Fibroblast of skin of abdomen (primary cell): Measurements from ENCODE around the gene SERPINB1. TPM values are rescaled to one million over a fixed set of nuclear protein-coding genes. Genes with fewer than 3 reads are reported as not detected.
A peak's percentile ranks its signal among the peaks of the same experiment; 100 is the strongest.
"Not testable (repeated sequence)": the region's sequence is repeated elsewhere in the genome, so short reads cannot be mapped to it uniquely, and the experiment has no call there.

Experiments used
- DNase-seq: peaks from one replicate; pipeline ENCODE4 v3.0.0-alpha.2; 2013
- polyA plus RNA-seq, 2 experiments: library from polyadenylated mRNA; unstranded; fragments of 120-200 nt; gene quantifications; one replicate each; pipeline ENCODE4 v1.2.1, GENCODE V29; 2013; ENCODE audit not compliant: insufficient read length in 2 of 2

SERPINB1 gene
- 11.3 TPM for polyA plus RNA-seq (2013, experiment 1 of 2; ENCODE audit: insufficient read length)
- polyA plus RNA-seq (2013, experiment 2 of 2; ENCODE audit: insufficient read length), result 12.0 TPM

DNA sequence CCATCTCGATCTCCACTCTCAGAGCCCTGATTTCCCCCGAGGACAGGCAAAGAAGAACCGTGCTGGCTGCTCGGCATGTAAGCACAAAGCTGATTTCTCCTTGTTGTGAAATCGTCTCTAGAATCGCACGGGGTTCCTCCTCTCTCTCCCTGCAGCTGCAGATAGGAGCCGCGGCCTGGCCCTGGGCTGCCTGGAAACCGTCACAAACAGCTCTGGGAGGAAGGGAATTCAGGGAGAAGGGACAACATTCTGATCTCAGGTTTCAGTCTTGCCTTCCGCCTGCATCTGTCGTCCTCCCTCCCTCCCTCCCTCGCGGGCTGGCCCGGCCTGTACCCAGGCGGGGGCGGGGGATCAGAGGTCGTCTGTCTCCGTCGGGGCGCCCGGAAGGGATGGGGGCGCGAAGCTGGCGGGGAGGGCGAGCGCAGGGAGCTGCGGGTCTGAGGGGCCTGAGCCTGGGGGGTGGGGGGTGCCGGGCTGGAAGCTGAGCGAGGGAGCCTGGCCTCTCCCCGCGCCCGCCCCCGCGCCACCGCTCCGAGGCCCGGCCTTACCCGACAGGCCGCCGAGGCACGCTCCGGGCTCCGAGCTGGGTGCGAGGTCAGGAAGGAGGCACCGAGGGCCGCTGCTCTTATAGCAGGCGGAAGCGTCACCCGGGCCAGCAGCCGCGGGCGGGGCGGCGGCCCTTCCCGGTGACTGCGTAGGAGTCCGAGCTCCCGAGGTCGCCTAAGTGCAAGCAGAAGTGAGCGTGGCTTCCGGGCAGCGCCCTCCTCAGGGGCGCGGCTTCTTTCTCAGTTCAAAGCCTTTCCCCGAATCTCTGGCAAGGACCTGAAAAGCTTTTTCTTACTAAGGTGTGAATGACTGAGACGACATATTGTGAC is at the start of gene SERPINB1:
Gene SERPINB1, minus strand, starts transcription at position 600 of the 875 bp plus-strand sequence. CDS start 1,277 bp downstream, outside the sequence.
- DNase-seq, result peak; percentile 90

DNA sequence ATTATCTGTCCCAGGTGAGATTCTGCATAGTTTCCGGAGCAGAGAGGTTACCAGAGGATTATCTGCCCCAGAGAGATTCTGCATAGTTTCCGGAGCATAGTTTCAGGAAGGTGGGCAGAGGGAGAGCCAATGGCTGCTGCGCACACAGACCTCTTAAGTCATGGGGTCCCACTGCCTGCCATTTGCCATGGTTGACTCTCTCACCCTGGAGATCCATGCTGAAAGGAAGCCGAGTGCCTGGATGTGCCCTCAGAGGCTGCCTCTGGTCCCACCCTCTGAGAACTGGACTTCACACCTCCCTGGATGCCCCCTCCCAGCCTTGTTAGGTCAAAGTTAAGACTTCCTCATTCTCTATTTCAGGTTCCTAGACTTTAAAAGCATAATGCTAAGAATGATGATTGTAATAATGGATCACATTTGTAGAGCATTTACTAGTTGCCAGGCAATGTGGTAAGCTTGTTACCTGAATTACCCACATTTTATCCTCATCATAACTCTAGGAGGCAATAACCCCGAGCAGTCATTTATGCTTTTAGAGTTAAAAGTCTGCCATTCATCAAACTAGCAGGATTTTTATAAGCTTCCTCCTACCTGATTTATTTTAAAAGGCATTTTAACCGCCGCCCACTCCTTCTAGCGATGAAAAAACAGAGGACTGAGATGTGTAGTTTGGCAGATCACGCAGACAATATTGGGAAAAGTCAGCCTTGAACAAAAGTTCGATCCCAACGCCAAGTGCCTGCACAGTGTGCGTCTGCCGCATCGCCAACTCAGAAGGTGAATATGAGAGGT is 49.5 kb upstream of the SERPINB1 start:
- no peak for DNase-seq

DNA sequence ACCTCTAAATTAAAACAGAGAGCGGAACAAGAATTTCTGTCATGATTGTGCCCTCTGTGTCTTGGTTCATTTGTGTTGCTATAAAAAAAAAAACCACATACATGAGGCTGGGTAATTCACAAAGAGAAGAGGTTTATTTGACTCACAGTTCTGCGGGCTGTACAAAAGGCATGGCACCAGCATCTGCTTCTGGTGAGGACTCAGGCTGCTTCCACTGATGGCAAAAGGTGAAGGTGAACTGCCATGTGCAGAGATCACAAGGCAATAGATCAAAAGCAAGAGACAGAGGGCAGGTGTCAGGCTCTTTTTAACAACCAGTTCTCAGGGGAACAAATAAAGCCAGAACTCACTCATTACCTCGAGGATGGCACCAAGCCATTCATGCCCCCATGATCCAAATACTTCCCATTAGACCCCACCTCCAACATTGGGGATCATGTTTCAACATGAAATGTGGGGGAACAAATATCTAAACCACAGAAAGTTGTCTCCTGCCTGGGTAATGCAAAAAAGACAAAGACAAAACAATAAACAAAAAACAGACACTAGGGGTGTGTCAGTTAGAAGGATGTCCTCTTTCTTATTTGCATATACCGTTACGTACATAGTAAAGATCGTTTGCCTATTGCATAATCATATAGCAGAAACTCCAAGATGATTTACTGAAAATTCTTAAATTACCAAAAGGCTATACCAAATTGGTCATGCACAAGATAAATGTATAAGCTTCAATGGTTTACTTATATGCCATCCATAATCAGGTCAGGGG is 44.5 kb upstream of the SERPINB1 start:
- no peak for DNase-seq

DNA sequence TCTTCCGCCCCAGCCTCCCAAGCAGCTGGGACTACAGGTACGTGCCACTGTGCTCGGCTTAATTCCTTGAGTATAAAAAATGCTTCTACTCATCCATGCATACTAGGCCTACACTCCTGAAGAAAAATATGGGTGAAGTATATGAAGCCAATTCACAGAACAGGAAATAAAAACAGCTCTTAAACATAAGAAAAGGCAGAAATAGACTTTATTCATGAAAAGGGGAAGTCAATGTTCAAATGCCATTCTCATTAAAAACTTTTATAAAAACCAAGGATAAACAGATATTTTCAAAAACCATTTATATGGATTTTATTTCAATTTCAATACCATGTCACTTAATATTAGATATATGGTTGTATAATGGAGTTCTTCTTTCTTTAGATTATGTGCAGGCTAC is 43.1 kb upstream of the SERPINB1 start:
- no peak for DNase-seq

DNA sequence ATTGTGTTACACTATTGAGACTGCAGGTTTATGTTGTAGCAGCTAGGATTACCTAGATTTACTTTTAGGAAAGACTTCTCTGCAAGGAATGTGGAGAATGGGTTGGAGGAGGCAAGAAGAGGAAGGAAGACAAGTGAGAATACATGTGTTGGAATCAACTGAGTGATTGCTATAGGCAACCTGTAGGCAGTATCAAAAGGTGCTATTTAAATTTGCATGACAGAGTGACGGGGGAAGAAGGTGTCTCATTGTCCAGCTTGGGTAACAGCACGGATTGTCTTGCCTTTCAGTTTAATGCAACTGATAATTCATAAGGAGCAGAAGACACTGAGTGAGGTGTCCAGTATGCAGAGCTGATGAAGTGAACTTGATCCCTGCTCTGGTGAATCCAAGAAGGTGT is 42.0 kb upstream of the SERPINB1 start:
- no peak for DNase-seq

DNA sequence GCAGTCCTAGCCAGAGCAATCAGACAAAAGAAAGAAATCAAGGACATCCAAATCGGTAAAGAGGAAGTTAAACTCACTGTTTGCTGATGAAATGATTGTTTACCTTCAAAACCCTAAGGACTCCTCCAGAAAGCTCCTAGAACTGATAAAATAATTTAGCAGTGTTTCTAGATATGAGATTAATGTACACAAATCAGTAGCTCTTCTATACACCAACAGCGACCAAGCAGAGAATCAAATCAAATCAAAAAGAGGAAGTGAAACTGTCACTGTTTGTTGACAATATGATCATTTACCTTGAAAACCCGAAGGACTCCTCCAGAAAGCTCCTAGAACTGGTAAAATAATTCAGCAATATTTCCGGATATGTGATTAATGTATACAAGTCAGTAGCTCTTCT is 39.8 kb upstream of the SERPINB1 start:
- DNase-seq, result no peak

DNA sequence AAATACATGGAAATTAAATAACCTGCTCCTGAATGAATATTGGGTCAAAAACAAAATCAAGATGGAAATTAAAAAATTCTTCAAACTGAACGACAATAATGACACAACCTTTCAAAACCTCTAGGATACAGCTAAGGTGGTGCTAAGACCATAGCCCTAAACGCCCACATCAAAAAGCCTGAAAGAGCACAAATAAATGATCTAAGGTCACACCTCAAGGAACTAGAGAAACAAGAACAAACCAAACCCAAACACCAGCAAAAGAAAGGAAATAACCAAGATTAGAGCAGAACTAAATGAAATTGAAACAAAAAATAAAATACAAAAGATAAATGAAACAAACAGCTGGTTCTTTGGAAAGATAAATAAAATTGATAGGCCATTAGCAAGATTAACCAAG is 38.5 kb upstream of the SERPINB1 start:
- DNase-seq, result not testable (repeated sequence)

DNA sequence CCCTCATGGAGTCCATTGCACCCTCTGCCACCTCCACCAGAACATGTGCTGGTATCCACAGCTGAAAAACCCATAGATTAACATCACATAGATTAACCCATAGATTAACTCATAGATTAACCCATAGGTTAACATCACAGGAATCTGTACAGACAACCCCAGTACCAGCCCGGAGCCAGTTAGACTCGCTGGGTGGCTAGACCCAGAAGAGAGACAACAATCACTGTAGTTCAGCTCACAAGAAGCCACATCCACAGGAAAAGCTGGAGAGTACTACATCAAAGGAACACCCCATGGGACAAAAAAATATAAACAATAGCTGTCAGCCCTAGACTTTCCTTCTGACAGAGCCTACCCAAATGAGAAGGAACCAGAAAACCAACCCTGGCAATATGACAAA is 36.3 kb upstream of the SERPINB1 start:
- no peak for DNase-seq

DNA sequence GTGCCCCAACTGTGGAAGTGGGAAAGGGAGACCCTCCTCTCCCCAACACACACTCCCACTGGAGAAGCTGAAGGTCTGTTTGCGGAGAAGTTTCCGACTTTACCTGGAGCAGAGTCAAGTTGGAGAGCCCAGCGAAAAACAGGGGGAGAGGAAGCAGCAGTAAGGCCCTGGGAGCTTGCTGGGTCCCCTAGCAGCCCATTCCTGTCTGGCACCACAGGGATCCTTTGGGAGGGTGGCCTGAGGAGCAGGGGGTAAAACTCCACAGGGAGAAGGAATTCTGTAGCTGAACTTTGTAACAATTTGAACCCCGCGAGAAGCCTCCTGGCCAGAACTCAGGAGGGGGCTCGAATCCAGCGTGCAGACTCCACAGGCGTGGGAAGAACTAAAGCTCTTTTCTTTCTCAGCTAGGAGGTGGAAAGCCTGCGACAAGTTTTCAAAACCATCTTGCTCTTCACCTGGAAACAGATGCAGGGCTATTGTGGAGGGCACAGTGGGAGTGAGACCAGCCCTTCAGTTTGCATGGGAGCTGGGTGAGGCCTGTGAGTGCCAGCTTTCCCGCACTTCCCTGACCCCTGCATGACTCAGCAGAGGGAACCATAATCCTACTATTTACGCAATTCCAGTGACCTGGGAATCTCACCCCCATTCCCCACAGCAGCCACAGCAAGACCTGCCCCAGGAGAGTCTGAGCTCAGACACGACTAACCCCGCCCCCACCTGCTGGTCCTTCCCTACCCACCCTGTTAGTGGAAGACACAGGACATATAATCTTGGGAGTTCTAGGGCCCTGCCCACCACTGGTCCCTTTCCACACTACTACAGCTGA is 35.6 kb upstream of the SERPINB1 start:
- DNase-seq, result no peak

DNA sequence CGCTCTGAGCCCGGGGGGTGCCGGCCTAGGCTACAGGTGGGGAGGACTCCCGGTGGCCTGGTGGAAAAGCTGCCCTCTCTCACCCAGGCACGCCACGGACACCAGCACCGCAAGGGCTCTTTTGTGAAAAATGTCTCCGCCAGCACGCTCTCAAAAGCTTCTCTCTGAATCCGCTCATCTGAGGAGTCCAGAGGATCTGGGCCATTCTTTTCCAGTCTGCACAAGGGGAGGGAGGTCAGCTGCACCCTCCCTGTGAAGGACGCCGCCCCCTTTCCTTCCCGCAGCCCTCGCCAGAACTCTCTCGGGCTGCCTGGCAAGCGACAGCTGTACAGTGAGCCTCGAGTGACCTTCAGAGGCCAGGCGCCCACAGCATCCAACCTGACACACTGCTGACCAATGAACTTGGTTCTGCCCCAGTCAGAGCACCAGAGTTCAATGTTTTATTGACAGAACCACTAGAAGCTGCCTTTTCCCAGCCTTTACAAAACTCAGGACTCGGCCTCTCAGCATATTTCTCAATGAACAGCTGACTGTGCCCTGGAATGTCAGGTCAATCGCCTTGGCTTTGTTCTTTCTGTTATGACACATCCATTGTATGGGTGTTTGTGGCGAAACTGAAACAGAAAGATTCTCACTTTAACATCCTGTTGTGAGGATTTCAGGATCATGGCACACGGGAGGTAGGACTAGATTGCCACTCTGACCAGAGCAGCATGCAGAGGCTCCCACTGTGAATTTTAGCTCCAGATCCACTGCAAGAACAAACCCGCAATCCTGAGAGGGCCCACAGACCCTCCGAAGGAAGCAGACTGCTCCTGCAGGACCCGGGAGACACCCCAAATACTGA is 34.8 kb upstream of the SERPINB1 start:
- DNase-seq, result peak; percentile 70

DNA sequence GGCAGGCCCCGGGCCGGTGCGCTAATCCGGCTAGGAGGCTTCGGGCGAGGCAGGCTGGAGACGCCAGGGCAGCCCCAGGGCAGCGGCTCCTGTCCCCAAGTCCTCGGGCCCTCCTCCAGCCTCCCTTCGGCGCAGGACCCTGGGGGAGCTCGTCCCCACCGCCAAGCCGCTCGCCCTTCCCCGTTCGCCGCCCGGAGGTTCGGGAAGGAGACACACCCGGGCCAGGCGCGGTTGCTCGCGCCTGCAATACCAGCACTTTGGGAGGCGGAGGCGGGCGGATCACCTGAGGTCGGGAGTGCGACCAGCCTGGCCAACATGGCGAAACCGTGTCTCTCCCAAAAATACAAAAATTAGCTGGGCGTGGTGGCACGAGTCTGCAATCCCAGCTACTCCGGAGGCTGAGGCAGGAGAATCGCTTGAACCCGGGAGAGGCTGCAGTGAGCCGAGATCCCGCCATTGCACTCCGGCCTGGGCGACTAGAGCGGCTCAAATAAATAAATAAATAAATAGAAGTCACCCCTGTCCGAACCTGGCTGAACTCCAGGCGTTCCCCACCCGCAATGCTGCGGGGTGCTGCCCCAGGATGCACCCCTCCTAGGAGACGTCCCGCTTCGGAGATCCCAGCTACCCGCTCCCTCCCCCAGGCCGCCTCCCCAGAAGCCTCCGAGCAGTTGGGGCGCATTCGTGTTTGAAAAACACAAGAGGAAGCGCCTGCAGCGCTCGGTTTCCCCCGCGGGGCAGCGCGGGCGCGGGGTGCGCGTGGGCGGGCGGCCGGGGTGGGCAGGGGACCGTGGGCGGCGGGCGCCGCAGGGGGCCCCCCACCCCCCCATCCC is 33.9 kb upstream of the SERPINB1 start:
- no peak for DNase-seq

DNA sequence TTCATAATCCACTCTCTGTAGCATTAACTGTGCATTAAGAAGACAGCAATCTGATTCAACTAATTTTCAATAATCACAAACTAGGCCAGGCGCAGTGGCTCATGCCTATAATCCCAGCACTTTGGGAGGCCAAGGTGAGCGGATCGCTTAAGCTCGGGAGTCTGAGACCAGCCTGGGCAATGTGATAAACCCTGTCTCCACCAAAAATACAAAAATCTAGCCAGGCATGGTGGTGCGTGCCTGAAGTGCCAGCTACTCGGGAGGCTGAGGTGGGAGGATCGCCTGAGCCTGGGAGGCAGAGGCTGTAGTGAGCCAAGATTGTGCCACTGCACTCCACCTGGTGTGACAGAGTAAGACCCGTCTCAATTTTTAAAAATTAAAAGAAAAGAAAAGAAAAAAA is 32.0 kb upstream of the SERPINB1 start:
- DNase-seq, result no peak

DNA sequence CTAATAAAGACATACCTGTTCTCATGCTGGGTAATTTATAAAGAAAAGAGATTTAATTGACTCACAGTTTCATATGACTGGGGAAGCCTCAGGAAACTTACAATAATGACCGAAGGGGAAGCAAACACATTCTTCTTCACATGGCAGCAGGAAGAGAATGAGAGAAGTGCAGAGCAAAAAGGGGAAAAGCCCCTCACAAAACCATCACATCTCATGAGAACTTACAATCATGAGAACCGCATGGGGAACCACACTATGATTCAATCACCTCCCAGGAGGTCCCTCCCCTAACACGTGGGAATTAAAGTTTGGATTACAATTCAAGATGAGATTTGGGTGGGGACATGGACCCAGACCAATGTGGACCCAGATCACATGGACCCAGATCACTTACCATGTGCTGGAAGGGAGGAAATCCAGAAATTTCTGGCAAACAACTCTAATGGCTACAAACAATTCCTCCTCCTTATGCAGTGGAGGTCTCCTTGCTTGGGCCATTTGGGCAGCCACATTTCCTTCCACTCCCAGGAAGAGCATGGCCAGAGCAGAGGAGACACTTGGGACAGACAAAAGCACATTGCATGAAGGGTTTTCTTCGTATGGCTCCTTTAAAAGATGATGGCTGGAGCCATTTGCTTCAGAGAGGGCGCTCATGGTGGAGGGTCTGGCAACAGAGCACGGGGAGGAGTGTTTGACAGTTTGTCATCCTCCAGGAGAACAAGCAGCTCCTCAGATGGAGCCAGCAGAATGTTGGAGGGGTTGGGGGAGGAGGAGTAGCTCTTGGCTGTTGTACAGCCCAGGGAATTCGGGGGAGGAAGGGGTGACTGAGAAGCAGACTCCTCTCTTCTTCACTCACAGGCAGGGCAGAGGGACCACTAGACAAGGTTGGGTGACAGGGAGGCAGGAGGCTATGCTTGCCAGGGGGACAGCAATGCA is 31.0 kb upstream of the SERPINB1 start:
- DNase-seq, result no peak

DNA sequence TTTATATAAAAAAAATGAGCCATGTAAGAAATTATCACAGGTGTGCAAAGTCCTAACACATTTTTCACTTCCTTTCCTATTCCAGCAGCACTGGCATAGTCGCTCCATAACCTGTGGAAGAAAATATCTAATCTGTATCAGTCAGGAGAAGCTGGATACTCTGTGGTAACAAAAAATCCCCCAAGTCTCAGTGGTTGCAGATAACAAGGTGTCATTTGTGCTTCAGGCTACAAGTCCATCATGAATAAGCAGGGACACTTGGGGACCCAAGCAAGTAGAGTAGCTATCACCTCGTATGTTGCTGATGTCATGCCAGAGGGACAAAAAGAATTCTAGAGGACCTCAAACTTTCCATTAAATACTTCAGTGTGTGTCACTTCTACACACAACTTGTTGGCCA is 30.3 kb upstream of the SERPINB1 start:
- no peak for DNase-seq

DNA sequence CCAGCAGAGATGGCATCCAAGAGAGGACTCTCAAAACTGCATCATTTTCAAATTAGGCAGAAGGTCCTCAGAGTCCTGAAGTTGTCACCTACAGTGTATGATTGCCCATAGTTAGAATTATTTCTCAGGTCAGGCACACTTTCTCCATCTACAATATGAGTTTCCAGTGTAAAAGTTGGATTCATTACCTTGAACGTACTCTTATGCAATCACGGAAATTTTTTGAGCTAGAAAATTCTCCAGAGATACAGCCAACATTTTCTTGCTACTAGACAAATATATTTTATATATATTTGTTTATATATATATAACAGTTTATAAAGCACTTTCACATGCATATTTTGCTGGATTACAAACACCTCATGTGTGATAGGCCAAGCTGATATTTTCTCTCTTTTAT is 29.4 kb upstream of the SERPINB1 start:
- no peak for DNase-seq

DNA sequence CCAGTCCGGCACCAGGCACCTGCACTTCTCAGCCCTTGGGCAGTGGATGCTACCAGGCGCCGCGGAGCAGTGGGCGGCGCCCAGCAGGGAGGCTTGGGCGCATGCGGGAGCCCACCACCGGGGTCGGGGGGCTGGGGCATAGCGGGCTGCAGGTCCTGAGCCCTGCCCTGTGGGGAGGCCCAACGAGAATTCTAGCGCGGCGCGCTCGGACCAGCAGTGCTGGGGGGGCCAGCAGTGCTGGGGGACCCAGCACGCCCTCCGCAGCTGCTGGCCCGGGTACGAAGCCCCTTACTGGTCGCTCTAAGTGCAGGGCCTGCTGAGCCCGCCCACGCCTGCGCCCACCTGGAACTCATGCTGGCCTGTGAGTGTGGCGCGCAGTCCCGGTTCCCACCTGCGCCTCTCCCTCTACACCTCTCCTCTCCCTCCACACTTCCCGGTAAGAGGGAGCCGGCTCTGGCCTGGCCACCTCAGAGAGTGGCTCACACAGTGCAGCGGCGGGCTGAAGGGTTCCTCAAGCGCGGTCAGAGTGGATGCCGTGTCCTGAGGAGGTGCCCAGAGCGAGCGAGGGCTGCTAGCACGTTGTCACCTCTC is 28.5 kb upstream of the SERPINB1 start:
- no peak for DNase-seq

DNA sequence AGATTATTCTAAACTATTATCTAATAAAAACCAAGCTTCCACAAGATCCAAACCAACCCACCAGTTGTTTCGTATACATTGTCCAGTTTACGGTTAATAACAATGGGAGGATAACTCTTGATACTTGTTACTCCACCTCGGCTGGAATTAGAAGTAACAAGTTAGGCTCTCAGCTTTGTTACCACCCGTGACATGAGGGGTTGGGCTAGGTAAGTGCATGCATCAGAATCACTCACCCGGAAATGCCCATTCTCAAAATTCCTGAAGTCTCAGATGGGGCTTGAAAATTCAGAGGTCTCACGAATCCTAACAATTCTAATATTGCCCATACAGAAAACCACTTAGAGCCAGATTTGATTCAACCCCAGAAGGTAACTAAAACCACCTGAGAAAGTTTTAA is 27.0 kb upstream of the SERPINB1 start:
- DNase-seq, result no peak

DNA sequence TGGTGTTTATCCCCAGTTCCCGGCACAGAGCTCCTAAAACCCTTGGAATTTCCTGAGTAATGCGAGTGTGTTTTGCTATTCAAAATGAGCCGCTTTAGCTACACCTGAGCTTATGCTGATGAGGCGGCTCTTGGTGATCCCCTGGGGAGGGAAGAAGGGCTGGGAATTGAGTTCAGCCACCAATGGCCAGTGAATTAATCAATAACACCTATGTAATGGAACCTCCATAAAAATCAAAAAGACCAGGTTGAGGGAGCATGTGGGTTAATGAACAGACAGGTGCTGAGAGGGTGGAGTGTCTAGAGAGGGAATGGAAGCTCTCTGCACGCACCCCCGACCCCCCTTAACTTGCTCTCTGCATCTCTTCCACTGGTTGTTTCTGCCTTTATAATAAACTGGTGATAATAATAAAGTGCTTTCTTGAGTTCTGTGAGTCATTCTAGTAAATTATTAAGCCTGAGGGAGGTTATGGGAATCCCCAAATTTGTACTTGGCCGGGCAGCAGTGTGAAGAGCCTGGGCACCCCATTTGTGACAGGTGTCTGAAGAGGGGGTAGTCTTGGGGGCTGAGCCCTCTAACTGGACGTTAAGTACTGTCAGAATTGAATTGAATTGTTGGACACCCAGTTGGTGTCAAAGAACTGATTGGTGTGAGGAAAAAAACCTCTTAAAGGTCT is 24.6 kb upstream of the SERPINB1 start:
- no peak for DNase-seq
